Hypothalamus (tissue), 51 donors: Measurements from ENCODE around the gene ANKRD44.
A peak's percentile ranks its signal among the peaks of the same experiment; 100 is the strongest.
"Not testable (repeated sequence)": the region's sequence is repeated elsewhere in the genome, so short reads cannot be mapped to it uniquely, and the experiment has no call there.

Source experiments
- DNase-seq, 51 donors: peaks; one replicate each; lab custom pipeline; 2025; lab: John Stamatoyannopoulos, UW

Gene ANKRD44

DNA sequence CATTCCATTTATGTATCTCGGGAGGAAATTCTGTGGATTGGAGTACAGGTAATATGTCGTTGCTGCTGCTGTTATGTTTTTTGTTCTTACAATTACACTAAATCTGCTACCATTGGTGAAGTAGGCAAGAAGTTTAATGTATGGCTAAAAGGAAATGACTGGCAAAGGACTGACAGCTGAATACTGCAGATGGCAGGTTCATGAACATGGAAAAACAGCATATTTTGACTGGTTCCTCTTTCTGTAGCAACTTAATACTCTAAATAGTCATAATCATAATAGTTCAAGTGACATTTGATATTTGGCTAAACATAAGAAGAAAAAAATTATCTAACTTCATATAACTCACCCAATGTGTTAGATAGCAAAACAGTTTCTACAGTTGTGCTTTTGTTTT, 299.6 kb downstream of the ANKRD44 start:
- DNase-seq: peak in 1 of 51 donors; percentile 10

DNA sequence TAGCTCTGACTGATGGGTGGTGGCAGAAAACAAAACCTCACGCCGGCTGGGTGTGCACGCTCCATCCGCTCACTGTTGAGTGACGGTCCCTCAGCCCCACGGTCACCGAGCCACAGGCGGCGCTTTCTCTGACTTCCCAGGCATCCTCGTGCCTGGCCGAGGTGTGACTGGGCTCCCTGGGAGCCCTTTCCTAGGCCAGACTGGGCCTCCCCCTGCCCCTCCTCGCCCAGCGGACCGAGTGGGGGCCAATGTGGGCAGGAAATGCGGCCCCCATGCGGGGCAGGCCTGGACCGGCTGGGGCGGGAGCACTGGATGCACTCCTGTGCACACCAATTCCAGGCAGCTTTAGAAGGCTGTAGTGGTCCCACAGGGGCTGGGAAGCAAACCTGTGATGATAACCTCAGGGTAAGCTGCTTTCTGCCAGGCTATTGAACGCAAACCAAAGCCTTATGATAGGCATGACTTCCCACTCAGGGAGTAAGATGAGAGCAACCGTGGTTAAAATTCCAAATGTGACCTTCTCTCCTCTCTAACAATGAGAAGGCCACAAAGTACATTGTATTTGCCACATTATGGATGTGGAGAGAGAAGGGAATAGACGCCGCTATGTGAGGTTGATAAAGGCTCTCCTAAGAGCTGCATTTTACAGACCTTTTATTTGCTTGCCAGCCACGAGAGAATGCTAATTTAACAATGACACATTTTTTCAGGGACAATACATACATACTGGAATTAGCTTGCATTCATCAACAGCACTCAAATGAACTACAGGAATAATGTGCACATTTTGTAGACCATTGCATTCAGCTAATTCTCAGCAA, 300.2 kb downstream of the ANKRD44 start:
- no peak for DNase-seq

DNA sequence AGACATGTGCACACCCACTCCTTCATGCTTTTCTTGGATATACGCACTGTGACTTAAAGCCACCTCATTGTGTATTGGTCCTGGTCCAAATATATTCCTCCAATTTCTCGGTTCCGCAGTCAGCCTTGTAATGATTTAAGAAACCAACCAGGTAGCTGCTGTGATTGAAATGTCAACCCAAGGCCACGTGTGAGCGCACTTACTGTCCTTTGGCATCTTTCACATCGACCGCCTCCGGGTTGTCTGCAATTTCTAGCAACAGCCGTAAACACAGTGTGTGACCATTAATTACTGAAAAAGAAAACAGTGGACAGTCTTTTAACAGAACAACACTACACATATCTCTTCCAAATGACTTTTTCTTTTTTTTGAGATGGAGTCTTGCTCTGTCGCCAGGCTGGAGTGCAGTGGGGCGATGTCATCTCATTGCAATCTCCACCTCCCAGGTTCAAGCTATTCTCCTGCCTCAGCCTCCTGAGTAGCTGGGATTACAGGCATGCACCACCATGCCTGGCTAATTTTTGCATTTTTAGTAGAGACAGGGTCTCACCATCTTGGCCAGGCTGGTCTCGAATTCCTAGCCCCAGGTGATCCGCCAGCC, 301.7 kb downstream of the ANKRD44 start:
- DNase-seq: not testable (repeated sequence)

DNA sequence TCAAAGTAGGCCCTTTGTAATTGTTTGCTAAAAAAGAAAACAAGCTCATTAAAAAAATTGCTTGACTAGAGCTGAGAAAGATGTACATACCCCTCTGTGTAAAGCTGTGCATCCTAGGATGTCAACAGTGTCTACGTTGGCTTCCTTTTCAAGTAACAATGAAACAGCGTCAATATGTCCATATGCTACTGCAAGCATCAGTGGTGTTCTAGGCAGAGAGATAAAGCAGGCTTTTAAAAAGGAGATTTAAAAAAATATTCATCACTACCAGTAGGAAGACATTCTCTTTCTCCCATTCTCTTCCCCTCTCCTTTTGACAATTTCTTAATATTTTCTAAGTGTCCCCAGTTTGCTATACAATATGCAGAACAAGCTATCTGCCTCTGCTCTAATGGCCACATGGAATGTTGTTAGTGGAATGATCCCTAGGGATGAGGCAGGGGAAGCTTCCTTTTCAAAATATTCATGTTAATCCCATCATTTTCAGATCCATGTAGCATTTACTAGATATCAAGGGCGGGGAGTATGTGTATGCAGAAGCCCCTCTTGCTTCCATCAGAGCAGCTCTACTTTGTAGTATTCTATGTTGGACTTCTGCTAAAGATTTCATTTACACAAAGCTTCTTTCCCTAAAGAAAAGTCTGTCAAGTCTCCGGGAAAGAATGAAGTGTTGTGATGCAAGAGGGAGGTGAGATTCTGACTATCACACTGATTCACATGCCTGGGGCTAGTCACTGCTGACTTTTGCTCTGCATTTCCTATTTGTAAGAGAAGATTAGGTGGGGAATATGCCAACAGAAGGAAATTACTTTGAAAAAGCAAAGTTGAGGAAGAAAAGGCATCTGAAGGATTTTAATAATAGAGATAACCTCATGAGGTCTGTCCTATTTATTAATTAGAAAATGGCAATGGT, 302.6 kb downstream of the ANKRD44 start:
- no peak for DNase-seq

DNA sequence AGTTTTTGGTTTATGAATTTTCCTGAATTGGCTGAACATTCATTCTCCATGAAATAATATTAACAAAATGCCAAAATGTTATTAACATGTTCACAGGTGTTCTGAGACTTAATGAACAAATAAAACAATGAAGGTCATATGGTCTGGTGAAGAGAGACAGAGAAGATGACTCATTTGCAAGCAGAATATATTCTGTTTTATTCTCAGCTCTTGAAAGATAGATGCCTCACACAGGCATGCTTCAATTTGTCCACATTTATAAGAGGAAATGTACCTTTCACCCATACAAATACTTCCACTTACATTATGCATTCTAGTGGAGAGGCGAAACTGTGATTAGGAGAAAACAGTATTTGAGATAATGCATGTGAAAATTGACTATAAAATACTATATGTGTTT, 308.7 kb downstream of the ANKRD44 start:
- DNase-seq: no peak

DNA sequence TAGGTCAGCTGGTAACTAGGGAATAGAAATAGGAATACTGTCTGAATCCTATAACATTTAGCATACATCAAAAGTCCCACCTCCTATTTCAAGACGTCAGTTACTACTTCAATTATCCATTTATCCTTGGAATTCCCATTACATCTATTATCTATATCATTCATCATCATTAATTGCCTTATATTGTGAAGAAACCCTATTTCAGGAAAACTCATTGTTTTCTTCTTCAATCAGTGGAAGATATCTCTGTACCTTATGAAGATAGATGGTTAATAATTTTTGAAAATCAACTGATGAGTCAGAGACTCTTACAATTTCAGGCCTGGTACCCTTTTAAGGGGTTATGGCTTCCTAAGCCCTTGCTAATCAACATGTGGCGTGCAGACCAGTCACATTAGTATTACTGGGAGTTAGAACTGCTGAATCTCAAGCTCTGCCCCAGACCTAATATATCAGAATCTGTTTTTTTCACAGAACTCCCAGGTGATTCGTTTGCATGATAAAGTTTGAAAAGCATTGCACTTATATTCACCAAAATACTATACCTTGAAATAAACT, 314.7 kb downstream of the ANKRD44 start:
- no peak for DNase-seq

DNA sequence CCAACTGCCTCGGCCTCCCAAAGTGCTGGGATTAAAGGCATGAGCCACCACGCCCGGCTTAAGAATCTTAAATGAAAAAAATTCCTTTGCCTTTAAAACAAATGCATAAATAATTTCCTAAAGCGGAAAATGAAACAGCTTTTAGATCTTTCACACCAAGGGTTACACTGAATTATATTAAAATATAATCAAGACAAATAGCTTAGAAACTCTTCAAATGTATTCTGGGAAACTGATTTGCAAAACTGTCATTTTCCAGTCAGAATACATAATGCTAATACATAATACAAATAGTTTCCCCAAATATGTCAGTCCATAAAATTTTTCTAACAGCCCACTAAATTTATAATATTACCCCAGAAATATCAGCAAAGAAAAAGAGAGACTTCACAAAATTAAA, 315.8 kb downstream of the ANKRD44 start:
- no peak for DNase-seq

DNA sequence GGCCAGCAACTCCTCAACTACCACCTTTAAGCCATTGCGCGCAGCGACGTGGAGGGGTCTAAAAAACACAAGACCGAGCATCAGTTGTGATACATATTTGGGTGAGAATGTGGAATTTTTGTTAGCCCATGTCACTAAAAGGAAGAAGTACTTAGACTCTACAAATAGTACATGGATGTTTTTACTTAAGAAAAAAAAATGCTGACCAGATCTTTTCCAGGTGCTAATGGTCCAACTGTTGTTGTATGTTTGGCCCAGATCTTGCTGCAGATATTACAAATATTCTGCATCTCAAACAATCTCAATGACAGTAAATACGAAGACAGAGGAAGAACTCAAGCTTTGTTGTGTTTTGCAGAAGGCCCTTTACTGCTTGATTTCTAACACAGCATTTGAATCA, 317.0 kb downstream of the ANKRD44 start:
- DNase-seq: no peak

DNA sequence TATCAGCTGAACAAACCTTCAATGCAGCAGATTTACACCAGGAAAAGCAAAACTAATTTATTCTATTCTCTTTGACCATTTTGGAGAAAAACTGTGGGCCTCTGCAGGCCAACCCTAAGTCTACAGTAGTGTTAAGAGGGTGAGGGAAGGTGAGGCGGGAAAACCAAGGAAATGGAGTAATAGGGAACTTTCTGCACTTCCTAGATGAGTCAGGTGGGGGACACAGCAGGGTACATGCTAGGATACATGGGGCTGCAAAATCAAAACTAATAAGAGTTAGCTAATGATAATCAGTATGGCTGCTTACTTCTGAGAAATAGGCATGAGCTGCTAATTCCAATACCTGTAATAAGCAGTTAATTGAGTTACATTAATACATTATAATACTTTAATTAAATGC, 318.1 kb downstream of the ANKRD44 start:
- no peak for DNase-seq

DNA sequence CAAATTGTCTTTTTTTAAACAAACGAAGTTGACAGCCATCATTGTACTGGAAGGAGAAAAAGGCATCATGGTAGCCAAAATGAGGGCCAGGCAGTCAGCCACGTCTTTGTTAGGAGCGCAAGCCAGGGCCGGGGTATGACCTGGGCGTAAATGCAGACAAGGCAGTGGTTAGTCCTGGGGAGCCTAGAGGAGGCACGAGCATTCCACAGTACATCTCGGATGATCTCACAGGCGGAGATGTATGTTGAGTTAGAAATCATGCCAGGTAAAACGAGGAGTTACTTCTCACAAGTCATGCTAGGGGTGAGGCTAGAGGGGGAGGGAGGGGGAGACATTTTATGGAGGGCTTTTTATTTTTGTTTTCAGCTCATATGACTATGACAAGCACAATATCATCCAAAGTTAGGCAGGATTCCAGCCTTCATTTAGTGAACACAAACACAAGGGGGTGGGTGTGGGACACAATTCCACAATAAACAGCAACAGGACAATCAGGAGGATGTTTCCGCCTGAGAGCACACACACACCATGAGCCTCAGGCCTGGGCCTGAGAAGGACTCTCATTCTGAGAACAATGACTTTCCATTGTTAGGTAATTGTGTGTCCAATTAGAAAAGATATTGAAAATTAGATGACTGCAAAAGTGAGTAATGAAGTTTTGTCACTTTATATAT, 319.7 kb downstream of the ANKRD44 start:
- DNase-seq: no peak

DNA sequence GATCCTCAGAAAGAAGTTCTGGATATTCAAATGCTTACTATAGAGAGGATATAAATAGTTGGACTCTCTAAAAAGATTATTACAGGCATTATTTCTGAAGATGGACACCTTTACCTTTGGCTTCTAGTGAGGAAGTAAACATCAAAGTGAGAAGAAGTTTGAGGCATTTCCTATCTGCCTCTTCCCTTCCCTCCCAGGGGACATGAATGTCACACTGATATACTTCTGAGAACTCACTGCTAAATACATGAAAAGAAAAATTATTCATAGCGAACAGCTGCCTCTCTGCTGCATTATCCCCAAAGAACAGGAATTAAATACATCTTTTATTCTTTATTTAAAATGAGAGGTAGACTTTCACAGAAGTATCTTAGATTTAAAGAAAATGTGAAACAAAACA, 320.5 kb downstream of the ANKRD44 start:
- DNase-seq: peak in 1 of 51 donors; percentile 10

DNA sequence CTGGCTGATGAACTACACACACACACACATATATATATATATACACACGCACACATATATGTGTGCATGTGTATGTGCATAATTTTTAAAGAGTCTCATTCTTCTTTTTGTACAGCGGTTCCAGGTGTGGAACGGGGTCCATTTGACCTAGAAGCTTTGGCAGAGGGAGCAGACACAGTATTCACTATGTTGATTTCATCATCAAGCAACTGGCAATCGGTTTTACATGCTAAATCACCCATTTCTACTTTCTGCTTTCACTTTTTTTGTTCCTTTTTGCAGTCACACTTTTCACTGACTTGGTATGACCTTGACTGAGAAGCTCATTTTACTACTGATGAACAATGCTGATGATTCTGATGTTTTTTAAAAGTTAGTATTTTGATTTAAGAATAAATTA, 321.1 kb downstream of the ANKRD44 start:
- DNase-seq: no peak

DNA sequence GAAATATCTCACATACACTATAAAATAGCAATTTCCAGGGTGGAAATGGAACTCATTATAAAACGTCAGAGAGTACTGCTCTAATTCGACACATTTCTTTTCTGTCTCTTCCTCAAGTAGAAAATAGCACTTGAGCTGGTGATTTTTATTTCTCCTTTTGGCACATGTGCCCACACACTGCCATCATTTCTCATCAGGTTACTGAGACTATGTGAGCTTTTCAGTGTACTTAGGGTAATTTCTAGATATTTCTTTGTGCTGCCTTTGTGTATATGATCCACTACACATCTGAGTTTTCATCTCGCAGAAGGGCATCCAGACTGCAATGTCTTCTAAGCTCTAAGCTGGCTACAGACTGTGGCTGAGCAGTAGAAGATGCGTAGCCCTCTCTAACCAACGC, 321.9 kb downstream of the ANKRD44 start:
- peak in 1 of 51 donors; percentile 21 for DNase-seq

DNA sequence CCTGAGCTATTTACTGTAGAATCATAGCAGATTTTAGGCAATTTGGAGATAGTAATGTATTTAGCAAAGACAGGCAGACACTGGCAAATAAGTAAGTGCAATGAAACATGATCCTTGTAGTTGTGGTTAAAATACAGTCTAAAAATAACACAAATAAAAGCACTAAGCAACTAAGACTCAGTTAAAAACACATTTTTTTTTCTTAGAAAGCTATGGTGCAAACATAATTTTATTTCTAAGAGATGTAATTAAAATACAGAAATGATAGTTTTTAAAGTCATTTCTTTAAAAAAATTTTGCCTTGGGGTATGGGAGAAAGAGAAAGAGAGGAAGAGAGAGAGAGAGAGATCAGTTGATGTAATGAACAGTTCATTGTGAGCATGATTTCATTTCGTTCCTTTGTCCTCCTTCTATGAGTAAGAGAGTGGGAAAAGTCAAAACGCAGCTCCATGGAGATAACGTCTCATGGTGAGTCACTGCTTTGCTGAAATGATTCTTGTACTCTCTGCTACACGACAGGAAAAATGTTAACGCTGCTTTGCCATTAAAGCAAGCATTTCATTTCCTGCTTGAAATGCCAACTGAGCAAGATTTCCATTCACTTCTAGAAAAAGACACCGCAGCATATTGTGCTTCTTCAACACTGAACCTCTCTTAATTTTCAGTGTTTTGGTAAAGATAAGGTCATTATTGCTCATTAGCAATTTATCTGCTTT, 322.8 kb downstream of the ANKRD44 start:
- peak in 6 of 51 donors; percentile 8 to 68 (median 22) for DNase-seq

DNA sequence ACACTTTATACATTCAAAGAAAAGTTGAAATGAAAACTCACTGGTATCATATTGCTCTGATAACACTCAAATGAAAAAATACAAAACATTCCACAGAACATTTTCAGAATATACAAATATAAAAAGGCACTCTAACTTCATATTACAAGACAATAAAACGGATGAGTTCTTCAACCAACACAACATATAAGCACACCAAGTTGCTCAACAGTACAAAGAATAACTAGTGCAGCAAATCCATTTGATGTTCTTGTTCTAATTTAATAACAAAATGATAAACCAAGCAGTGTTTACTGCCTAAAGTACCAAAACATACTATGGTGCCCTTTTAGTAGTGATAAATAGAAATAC, 323.3 kb downstream of the ANKRD44 start:
- no peak for DNase-seq

DNA sequence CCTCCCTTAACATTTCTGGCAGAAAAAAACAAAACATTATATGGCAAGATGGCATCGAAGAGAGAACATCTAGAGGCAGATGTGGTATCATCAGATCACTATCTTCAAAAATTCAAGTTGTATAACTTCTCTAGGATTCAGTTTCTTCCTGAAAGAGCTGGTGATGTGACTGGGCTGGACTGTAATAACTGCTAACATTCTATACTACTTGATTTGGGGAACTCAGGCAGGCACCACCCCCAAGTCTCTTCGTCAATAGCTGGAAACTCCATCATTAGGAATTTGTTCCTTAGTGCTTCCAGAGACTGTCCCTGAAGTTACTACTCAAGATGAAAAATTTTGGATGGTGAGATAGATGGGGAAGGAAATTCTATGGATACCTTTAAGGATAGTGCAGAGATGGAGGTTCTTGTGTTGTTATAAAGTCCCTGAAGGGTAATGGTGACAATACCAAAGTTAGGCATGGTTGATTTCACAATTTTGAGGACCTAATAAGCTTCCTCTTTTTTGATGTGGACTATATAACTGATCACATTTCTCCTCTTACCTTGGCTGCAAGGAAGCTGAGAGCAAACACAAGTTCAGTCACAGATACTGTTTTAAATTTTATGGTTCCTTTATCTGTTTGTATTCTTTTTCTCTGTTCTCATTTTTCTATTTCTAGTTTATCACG, 324.9 kb downstream of the ANKRD44 start:
- DNase-seq: no peak

DNA sequence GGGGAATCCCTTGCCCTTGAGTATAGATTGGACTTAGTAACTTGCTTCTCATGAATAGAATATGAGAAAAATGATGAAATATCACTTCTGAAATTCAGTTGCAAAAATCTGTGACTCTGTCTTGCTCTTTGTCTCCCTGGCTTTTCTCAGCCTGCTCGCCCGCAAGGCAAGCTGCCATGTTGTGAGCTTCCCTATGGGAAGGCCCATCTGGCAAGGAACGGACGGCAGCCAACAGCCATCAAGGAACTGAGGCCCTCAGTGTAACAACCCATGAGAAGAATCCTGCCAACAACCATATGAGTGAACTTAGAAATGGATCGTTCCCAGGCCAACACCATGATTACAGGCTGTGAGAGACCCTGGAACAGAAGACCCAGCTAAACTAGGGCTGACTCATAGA, 325.7 kb downstream of the ANKRD44 start:
- DNase-seq: no peak

DNA sequence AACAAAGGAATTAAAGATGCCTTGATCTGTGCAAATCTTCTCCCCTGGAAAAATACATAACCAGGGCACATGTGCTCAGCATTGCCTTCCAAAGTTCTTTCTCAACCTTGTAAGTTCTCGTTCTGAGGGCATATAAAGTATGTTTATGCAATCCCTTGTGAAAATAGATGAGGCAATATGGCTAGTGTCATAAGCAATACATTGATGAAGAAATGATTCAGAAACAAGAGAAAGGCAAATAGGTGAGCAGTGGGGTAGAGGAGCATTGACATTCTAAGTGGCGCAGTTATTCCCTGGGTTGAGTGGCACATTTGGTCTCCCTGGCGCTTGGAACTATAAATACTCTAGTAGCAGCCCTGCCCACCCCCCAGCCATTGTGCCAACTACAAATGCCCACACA, 326.6 kb downstream of the ANKRD44 start:
- peak in 1 of 51 donors; percentile 18 for DNase-seq

DNA sequence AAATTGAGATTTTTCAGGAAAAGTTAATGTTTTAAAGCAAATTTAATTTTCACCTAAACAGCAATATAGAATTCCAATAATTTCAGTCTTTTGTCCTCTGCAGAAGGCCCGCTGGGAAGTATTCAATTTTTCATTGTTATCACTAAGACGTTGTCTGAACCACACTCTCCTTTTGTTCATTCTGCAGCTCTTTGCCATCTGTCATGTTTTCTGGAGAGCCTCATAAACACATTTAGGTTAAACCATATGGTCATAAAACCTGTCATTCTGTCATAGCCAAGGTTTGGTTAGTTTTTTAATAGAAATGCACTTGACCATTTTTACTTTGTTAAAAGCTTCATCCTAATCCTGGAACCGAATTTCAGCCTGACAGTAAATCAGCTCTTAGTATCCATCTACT, 330.1 kb downstream of the ANKRD44 start:
- no peak for DNase-seq
